ENCODE data around the gene SERPINB10.

SERPINB10 gene

DNA sequence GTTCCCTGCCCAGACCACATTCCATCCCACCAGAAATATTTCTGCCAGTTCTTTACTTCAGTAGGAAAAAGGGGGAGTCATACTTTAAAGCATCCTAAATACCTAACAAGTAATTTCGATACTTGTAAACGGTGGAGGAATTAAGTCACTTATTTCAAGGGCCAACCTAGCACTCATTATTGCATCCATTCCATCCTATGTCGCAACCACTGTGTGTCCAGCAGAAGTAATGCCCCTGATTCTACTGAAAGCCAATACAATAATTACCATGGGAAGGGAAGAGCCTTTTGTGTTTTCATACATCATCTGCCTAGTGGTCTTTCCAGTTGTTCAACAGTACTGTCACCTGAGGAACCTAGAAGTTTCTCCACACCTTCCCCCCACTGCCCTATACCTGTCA lies 74.6 kb downstream of the SERPINB10 start:
- FAIRE-seq, result no peak

All from TTC549 (cell line).